GM12864 (cell line): Measurements from ENCODE around the gene TBC1D14.

Experiments
- DNase-seq: peaks from one replicate; pipeline ENCODE4 v3.0.0-alpha.2; 2011; ENCODE audit warnings: low read depth
- H3K4me3 ChIP-seq: 2 replicates; pipeline ENCODE4 v1.5.1; 2011; ENCODE audit warnings: mild to moderate bottlenecking, low read depth, low read length, control low read depth
- TF ChIP-seq, protein P1 (sequence below): IDR thresholded peaks from 2 replicates; pipeline ENCODE4 v1.5.1; 2011; ENCODE audit warnings: low read depth, mild to moderate bottlenecking, moderate library complexity, low read length, control low read depth, inconsistent platforms; ENCODE audit errors: missing control alignments

The TBC1D14 gene

DNA sequence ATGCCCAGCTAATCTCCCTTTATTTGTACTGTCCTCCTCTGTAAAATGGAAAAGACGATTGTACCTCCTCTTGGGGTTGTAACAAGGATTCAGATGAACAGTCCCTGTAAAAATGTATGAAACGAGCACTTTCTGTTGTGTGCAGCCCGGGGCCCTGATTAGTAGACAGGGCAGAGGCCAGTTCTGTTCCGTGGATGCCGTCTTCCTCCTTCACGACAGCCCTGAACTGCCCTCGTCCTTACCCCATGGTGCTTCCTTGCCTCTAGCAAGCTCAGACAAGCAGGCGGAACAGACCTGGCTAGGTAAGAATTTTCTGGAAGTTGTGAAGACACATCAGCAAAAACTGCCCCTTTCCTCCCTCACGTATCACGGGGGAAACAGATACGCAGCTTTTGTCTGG is 111.2 kb downstream of the TBC1D14 start:
- DNase-seq = no peak
- TF ChIP-seq, protein P1, sequence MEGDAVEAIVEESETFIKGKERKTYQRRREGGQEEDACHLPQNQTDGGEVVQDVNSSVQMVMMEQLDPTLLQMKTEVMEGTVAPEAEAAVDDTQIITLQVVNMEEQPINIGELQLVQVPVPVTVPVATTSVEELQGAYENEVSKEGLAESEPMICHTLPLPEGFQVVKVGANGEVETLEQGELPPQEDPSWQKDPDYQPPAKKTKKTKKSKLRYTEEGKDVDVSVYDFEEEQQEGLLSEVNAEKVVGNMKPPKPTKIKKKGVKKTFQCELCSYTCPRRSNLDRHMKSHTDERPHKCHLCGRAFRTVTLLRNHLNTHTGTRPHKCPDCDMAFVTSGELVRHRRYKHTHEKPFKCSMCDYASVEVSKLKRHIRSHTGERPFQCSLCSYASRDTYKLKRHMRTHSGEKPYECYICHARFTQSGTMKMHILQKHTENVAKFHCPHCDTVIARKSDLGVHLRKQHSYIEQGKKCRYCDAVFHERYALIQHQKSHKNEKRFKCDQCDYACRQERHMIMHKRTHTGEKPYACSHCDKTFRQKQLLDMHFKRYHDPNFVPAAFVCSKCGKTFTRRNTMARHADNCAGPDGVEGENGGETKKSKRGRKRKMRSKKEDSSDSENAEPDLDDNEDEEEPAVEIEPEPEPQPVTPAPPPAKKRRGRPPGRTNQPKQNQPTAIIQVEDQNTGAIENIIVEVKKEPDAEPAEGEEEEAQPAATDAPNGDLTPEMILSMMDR = no peak
- H3K4me3 ChIP-seq = no peak overlapping the region

DNA sequence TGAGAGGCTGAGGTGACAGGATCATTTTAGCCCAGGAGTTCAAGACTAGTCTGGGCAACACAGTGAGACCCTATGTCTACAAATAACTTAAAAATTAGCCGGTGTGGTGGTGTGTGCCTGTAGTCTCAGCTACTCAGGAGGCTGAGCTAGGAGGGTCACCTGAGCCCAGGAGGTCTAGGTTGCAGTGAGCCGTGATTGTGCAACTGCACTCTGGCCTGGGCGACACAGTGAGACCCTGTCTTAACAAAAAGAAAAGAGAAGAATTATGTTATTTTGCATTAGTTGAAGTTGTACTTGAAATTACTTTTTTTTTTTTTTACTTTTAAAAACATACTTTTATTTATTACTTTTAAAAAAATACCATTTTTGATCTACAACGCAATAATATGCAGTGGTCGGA is 111.7 kb downstream of the TBC1D14 start:
- no peak overlapping the region for H3K4me3 ChIP-seq
- TF ChIP-seq, protein P1 = no peak
- DNase-seq = no peak

DNA sequence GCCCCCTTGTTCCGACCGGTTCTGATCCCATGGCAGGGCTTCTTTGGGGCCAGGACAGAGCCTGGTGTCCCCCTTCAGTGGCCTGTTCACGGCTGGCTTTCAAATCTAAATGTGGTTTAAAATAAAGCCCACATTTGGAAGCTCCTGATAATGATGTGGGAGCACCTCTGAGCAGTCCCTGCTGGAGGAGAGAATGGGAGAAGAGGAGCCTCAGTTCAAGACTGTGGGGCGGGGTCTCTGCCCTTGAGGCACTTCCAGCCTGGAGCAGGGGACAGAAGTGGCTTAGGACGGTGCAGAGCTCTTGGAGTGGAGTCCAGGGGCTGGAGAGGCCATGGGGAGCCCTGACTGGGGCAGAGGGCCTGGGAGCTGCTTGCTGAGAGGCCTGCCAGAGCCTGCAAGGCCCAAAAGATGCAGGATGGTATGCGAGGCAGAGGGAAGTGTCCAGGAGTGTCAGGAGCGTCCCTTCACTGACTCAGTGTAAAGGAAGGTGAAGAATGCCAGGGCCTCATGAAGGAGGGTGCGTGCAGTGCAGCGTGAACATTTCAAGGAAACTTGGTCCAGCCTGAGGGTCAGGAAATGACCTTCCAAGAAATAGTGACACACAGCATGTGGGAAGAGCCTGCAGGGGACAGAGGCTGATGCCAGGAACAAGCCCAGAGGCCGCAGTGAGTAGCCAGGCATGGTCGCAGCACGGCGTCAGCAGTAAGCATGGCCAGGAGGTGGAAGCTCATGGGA is 112.5 kb downstream of the TBC1D14 start:
- DNase-seq = no peak
- TF ChIP-seq, protein P1 = no peak
- no peak overlapping the region for H3K4me3 ChIP-seq

DNA sequence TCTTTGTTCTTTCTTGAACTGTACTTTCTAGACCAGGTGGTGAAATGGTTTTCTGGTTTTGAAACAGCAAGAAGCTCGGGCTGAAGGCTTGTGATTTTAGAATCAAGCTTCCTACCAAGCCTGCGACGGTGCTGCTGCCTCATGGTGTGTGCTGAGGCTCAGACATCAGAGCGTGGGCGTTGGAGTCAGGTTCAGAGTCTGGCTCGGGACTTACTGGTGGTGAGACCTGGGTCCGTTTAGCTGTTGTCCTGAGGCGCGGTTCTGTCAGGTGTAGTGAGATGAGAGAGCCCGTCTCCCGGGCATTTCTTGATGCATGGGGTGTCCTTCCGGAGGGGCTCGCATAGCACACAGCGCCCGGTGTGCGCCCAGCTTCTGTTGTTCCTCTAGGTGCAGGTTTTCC is 113.9 kb downstream of the TBC1D14 start:
- TF ChIP-seq, protein P1 = no peak
- no peak overlapping the region for H3K4me3 ChIP-seq
- no peak for DNase-seq

DNA sequence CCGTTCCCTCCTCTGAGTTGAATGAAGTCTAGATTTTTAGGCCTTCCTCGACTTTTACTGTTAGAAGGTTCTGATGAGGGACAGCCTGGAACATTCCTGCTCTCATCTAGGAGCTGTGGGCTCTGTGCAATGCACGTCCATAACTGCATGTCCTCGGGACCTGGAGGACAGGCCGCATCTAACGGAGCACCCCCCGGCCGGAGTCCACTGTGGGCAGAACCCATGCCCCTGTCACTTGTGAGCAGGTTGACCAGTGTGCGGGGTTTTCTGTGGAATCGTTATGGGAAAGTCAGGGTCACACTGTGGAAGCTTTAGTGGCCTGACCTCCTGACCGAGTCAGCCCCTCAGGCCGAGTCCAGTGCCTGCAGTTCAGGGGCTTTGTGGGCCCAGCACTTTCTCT is 114.3 kb downstream of the TBC1D14 start:
- DNase-seq = no peak
- TF ChIP-seq, protein P1 = no peak
- no peak overlapping the region for H3K4me3 ChIP-seq

DNA sequence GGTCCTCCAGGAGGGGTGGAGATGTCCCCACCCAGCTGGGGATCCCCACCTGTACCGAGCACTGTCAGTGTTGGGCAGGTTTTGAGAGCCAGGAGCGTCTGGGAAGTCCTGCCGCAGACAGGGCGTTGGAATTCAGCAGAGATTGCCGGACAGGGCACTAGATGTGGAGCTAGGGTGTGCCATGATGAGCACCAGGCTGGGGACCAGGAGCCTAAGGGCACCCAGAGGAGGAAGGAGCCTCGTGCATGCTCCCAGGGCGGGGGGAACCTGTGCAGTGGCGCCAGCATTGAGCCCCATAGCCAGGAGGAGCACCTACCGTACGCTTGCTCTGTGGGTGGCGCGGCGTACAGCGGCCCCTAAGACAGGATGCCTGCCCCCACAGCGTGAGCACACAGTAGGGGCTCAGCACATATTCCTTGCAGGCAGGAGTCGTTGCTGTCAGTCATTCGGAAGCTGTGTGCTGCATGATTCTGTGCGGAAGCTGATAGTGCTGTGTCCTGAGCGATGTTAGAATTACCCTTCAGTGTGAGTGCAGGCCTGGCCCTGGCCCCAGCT is 114.8 kb downstream of the TBC1D14 start:
- no peak for DNase-seq
- H3K4me3 ChIP-seq = no peak overlapping the region
- TF ChIP-seq, protein P1 = no peak

DNA sequence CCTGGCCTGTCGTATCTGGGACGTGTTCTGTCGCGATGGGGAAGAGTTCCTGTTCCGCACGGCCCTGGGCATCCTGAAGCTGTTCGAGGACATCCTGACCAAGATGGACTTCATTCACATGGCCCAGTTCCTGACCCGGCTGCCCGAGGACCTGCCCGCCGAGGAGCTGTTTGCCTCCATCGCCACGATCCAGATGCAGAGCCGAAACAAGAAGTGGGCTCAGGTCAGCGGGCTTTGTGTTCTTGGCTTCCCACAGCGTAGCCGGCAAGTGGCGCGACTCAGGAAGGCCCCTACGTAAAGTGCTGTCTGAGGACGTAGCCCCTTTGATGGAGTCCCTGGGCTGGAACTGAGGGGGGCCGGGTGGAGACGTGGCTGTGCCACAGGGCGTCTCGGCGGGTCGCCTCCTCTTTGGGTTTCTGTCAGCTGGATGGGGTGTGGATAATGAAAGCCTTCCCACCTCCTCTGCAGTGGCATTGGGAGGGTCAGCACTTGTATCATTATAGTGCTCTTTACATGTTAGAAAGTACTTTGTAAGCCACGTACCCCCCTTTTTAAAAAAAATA is 115.5 kb downstream of the TBC1D14 start:
- H3K4me3 ChIP-seq = no peak overlapping the region
- TF ChIP-seq, protein P1 = no peak
- DNase-seq = no peak
